HepG2 (cell line): ENCODE results near the gene PRKD2. TPM values are rescaled to one million over a fixed set of nuclear protein-coding genes. Genes with fewer than 3 reads are reported as not detected.

ENCODE experiments used
- ATAC-seq: fragments of 200-7000 bp; cut with Tn5 transposase; 3 replicates; pipeline ENCODE4 v1.9.1; 2020; ENCODE audit warnings: mild to moderate bottlenecking, moderate library complexity
- BruUV-seq: library from RNA; stranded (reverse); fragments of 400-500 nt; replicated peaks from 2 replicates; lab custom pipeline; 2021; lab: Mats Ljungman, UMichigan
- CTCF ChIA-PET: fragments of 300-600 bp; formaldehyde crosslinking; extraction: SDS; loops from one replicate; lab custom pipeline; 2021; ENCODE audit warnings: low total read pairs, inconsistent platforms, low intra/inter-chr PET ratio; lab: Yijun Ruan, JAX
- POLR2A ChIA-PET: fragments of 350-600 bp; sonication (Branson Sonifier 250); formaldehyde crosslinking; loops from one replicate; lab custom pipeline; 2020; ENCODE audit warnings: antibody characterized with exemption, inconsistent platforms; lab: Yijun Ruan, JAX
- DNase-seq: peaks from one replicate; pipeline ENCODE4 v3.0.0-alpha.2; 2015; ENCODE audit warnings: low spot score
- FAIRE-seq: peaks from 3 replicates; lab custom pipeline; 2011; peaks lifted over from hg19 to GRCh38; lab: Jason Lieb, UNC
- H2AFZ ChIP-seq: one replicate; pipeline ENCODE4 v1.6.1; 2011; ENCODE audit warnings: low read length, inconsistent platforms
- H3K27ac ChIP-seq: fragments of 300-600 bp; 3 replicates; pipeline ENCODE4 v1.8.0; 2011; ENCODE audit warnings: mixed run types, mild to moderate bottlenecking, mixed read lengths, low read length, inconsistent platforms; ENCODE audit not compliant: insufficient read depth; ENCODE audit errors: extremely low read length
- H3K27me3 ChIP-seq, 2 experiments: fragments of 200-600 bp in 1 of 2; 2 replicates in 1 of 2; 3 replicates in 1 of 2; pipeline versions ENCODE4 v1.6.0 to v1.8.0; 2011; ENCODE audit warnings: low read length in 2 of 2, mild to moderate bottlenecking in 2 of 2, moderate library complexity in 2 of 2, inconsistent platforms in 1 of 2; ENCODE audit not compliant: insufficient read depth in 2 of 2, control insufficient read depth in 1 of 2
- H3K36me3 ChIP-seq, 2 experiments: fragments of 200-600 bp in 1 of 2; replicated peaks in 1 of 2; 2 replicates in 1 of 2; 3 replicates in 1 of 2; pipeline versions ENCODE4 v1.5.1 to v1.8.0; 2011; ENCODE audit warnings: low read length in 2 of 2, inconsistent platforms in 1 of 2; ENCODE audit not compliant: insufficient read depth in 2 of 2, control insufficient read depth in 1 of 2
- H3K4me1 ChIP-seq: 2 replicates; pipeline ENCODE4 v1.5.1; 2012; ENCODE audit warnings: low read length, inconsistent platforms; ENCODE audit not compliant: insufficient read depth
- H3K4me2 ChIP-seq: 2 replicates; pipeline ENCODE4 v1.6.0; 2011; ENCODE audit warnings: low read depth, low read length, inconsistent platforms
- H3K4me3 ChIP-seq, 3 experiments: fragments of 200-600 bp in 1 of 3; sonication (generic), shearing (Covaris generic) in 1 of 3; replicated peaks in 1 of 3; 2 replicates each; pipeline ENCODE4 v1.5.1; 2011 to 2016; ENCODE audit warnings: low read length in 3 of 3, inconsistent platforms in 2 of 3, low read depth in 2 of 3, mild to moderate bottlenecking in 2 of 3, control low read depth in 1 of 3, mixed read lengths in 1 of 3; ENCODE audit not compliant: insufficient read depth in 1 of 3
- H3K79me2 ChIP-seq: one replicate; pipeline ENCODE4 v1.6.1; 2011; ENCODE audit warnings: low read length, inconsistent platforms; ENCODE audit not compliant: insufficient read depth
- H3K9ac ChIP-seq: 2 replicates; pipeline ENCODE4 v1.6.0; 2011; ENCODE audit warnings: mild to moderate bottlenecking, low read depth, low read length, inconsistent platforms; ENCODE audit not compliant: insufficient read depth
- H3K9me3 ChIP-seq: 2 replicates; pipeline ENCODE4 v1.5.1; 2012; ENCODE audit warnings: mild to moderate bottlenecking, low read length
- H4K20me1 ChIP-seq: 2 replicates; pipeline ENCODE4 v1.6.0; 2011; ENCODE audit warnings: inconsistent platforms, mild to moderate bottlenecking, low read length, moderate library complexity; ENCODE audit not compliant: insufficient read depth
- CHD4 ChIP-seq: fragments of 200-600 bp; sonication (generic); IDR thresholded peaks from 2 replicates; pipeline ENCODE4 v1.7.0; 2017; ENCODE audit warnings: mild to moderate bottlenecking, low read length, borderline replicate concordance
- DDIT3 ChIP-seq: sonication (generic); formaldehyde crosslinking; IDR thresholded peaks from 2 replicates; pipeline ENCODE4 v1.4.0; 2020; ENCODE audit warnings: mild to moderate bottlenecking, missing genetic modification reagents
- HMGXB4 ChIP-seq, 2 experiments: sonication (generic) in 1 of 2; formaldehyde crosslinking in 1 of 2; IDR thresholded peaks; 2 replicates each; pipeline versions ENCODE4 v1.4.0 to v1.6.1; 2018 to 2020; ENCODE audit warnings: missing genetic modification reagents in 2 of 2, borderline replicate concordance in 1 of 2, low read depth in 1 of 2, mild to moderate bottlenecking in 1 of 2, missing biosample characterization in 1 of 2
- HNRNPL ChIP-seq: fragments of 200-400 bp; formaldehyde crosslinking; IDR thresholded peaks from 2 replicates; pipeline ENCODE4 v1.6.1; 2017; ENCODE audit warnings: mild to moderate bottlenecking, low read depth, low read length
- MEIS1 ChIP-seq: sonication (generic); formaldehyde crosslinking; IDR thresholded peaks from 2 replicates; pipeline ENCODE4 v1.9.0; 2021; ENCODE audit warnings: mild to moderate bottlenecking, missing genetic modification reagents, moderate library complexity, borderline replicate concordance
- NCOA5 ChIP-seq: sonication (generic); formaldehyde crosslinking; IDR thresholded peaks from 2 replicates; pipeline ENCODE4 v1.4.0; 2020; ENCODE audit warnings: missing genetic modification reagents
- ZBTB44 ChIP-seq: sonication (generic); formaldehyde crosslinking; IDR thresholded peaks from 2 replicates; pipeline ENCODE4 v1.4.0; 2020; ENCODE audit warnings: missing genetic modification reagents
- ZHX2 ChIP-seq, 2 experiments: sonication (generic) in 1 of 2; formaldehyde crosslinking in 1 of 2; IDR thresholded peaks; 2 replicates each; pipeline versions ENCODE4 v1.6.1 to v1.9.0; 2014 to 2022; ENCODE audit warnings: antibody characterized with exemption in 1 of 2, borderline replicate concordance in 1 of 2, inconsistent platforms in 1 of 2, low read depth in 1 of 2, missing genetic modification reagents in 1 of 2
- ZNF276 ChIP-seq: sonication (generic); formaldehyde crosslinking; IDR thresholded peaks from 2 replicates; pipeline ENCODE4 v1.4.0; 2020; ENCODE audit warnings: mild to moderate bottlenecking, low read depth, missing genetic modification reagents
- ZNF543 ChIP-seq: sonication (generic); formaldehyde crosslinking; IDR thresholded peaks from 2 replicates; pipeline ENCODE4 v1.4.0; 2020; ENCODE audit warnings: mild to moderate bottlenecking, missing genetic modification reagents
- ZNF569 ChIP-seq: sonication (generic); formaldehyde crosslinking; IDR thresholded peaks from 2 replicates; pipeline ENCODE4 v1.5.0; 2020; ENCODE audit warnings: mild to moderate bottlenecking, missing genetic modification reagents, moderate library complexity, borderline replicate concordance
- WGBS: methylation state at CpG from one replicate; pipeline ENCODE4 v1.1.6; 2017; ENCODE audit warnings: low lambda C conversion rate; 5-methylcytosine and 5-hydroxymethylcytosine counted together
- in situ Hi-C: cut with HindIII; loops from 2 replicates; pipeline ENCODE4 v1.10.0; 2017; ENCODE audit warnings: low pct_unique_long_range_greater_than_20kb; ENCODE audit not compliant: extremely low pct_ligation_motif_present
- intact Hi-C: fragments of 100-400 bp; cut with micrococcal nuclease; formaldehyde crosslinking; loops from one replicate; pipeline ENCODE4 v1.10.0; 2022; ENCODE audit not compliant: unreplicated experiment
- polyA plus RNA-seq, 8 experiments: library from polyadenylated mRNA; depleted of rRNA in 3 of 8; stranded (reverse) in 7 of 8; unstranded in 1 of 8; fragments of >200 nt; fragmentation: Illumina TruSeq in 4 of 8; extraction: Trizol in 4 of 8; gene quantifications; 2 replicates each; pipeline versions ENCODE4 v1.2.1 to v1.2.3, GENCODE V29; 2011 to 2016; ENCODE audit warnings: low read depth in 4 of 8, missing spikeins in 1 of 8, mixed read lengths in 1 of 8; ENCODE audit not compliant: insufficient read depth in 1 of 8
- total RNA-seq, 5 experiments: library from RNA; depleted of rRNA; stranded (reverse); fragments of >200 nt; fragmentation: Illumina TruSeq; extraction: Trizol; gene quantifications; 2 replicates each; pipeline ENCODE4 v1.2.3, GENCODE V29; 2016; ENCODE audit warnings: low read depth in 1 of 5

The PRKD2 gene
- total and polyA plus RNA-seq, 2 of the 13 experiments (the other 11 are each of a cell fraction or from before 2014, with no cell fraction given): 6.7 to 7.3 TPM

GRCh38 chr19:46762245-46762890, 45.5 kb upstream of the PRKD2 start:
- Histone ChIP-seq H3K36me3 (no peaks in the 10 kb centered on the region), H3K27me3 (no peaks in the 10 kb centered on the region), H3K27ac (no peak overlapping the region), H3K9ac (no peak overlapping the region), H3K9me3 (no peaks in the 10 kb centered on the region), H3K79me2 (no peaks in the 10 kb centered on the region), H3K4me2 (no peak overlapping the region), H3K4me3 (no peak overlapping the region), H2AFZ (no peak overlapping the region), H3K4me1 (peaks cover 56% of the 10 kb centered on the region), H4K20me1 (no peaks in the 10 kb centered on the region)
- POLR2A ChIA-PET: no interaction called here
- CTCF ChIA-PET: no interaction called here
- intact Hi-C loops: no loop called here
- FAIRE-seq: no peak
- ATAC-seq: no peak
- no peak for DNase-seq
- in situ Hi-C loops: no loop called here
- 71% methylated on average over 6 of the region's 6 CpGs for WGBS
- BruUV-seq: no TSS peak
- TF ChIP-seq HMGXB4 (CRISPR knock-in tag; IDR thresholded peaks at IDR 0.05; ENCODE audit: borderline replicate concordance in 1 of 2, low read depth in 1 of 2): no peak
- TF ChIP-seq ZNF276 (CRISPR knock-in tag): no peak
- TF ChIP-seq DDIT3: no peak
- no peak for TF ChIP-seq HNRNPL
- TF ChIP-seq ZNF543 (CRISPR knock-in tag): no peak
- no peak for TF ChIP-seq NCOA5
- TF ChIP-seq ZNF569 (CRISPR knock-in tag): no peak
- TF ChIP-seq ZHX2 (IDR thresholded peaks at IDR 0.05; ENCODE audit: low read depth): no peak
- no peak for TF ChIP-seq ZHX2 (CRISPR knock-in tag; IDR thresholded peaks at IDR 0.05; ENCODE audit: borderline replicate concordance)
- no peak for TF ChIP-seq MEIS1 (CRISPR knock-in tag)
- no peak for TF ChIP-seq ZBTB44 (CRISPR knock-in tag)
- TF ChIP-seq CHD4: no peak
